Thyroid gland (tissue), 4 donors: Measurements from ENCODE around the gene AJAP1. TPM values are rescaled to one million over a fixed set of nuclear protein-coding genes. Genes with fewer than 3 reads are reported as not detected.

Experiments used
- DNase-seq, 2 donors: peaks; one replicate each; pipeline ENCODE4 v3.0.0-alpha.2; 2019
- H3K27ac ChIP-seq, 3 donors: fragments of 200-600 bp; sonication (generic); 1 replicate in 2 of 3; 2 replicates in 1 of 3; pipeline ENCODE4 v1.5.1; 2016 to 2019; ENCODE audit warnings: mild to moderate bottlenecking in 1 of 3, moderate library complexity in 1 of 3
- H3K27me3 ChIP-seq: fragments of 200-600 bp; sonication (generic); one replicate; pipeline ENCODE4 v1.5.1; 2019
- H3K36me3 ChIP-seq, 2 donors: fragments of 200-600 bp; sonication (generic); one replicate each; pipeline ENCODE4 v1.5.1; 2016 to 2019
- H3K4me1 ChIP-seq, 2 donors: fragments of 200-600 bp; sonication (generic); one replicate each; pipeline ENCODE4 v1.5.1; 2017 to 2019
- H3K4me3 ChIP-seq, 3 donors: fragments of 200-600 bp; sonication (generic); replicated peaks in 1 of 3; 1 replicate in 2 of 3; 2 replicates in 1 of 3; pipeline ENCODE4 v1.5.1; 2016; ENCODE audit warnings: mild to moderate bottlenecking in 1 of 3
- H3K9me3 ChIP-seq: fragments of 200-600 bp; sonication (generic); one replicate; pipeline ENCODE4 v1.5.1; 2017
- CTCF ChIP-seq, 6 experiments: fragments of 200-600 bp in 3 of 6; fragments of 450-650 bp in 3 of 6; sonication (generic) in 3 of 6; IDR thresholded peaks; one replicate each; pipeline ENCODE4 v1.5.1; 2016 to 2019; ENCODE audit warnings: antibody characterized with exemption in 6 of 6, mild to moderate bottlenecking in 2 of 6, inconsistent platforms in 1 of 6, moderate library complexity in 1 of 6
- POLR2A ChIP-seq, 2 donors: fragments of 450-650 bp; IDR thresholded peaks; one replicate each; pipeline ENCODE4 v1.6.1; 2017; ENCODE audit warnings: antibody characterized with exemption in 2 of 2, mild to moderate bottlenecking in 2 of 2, moderate library complexity in 1 of 2
- WGBS, 2 donors: methylation state at CpG; one replicate each; pipeline ENCODE4 v1.1.5; 2017; 5-methylcytosine and 5-hydroxymethylcytosine counted together
- intact Hi-C: fragments of 100-400 bp; cut with DNase I; formaldehyde crosslinking; loops from one replicate; pipeline ENCODE4 v1.15.1; 2023
- total RNA-seq, 4 donors: library from RNA; depleted of rRNA; stranded (reverse); fragments of >200 nt; gene quantifications; one replicate each; pipeline ENCODE4 v1.2.3, GENCODE V29; 2016

Gene AJAP1
- total RNA-seq, 4 donors from 2014 or later: 0.22 to 1.6 (median 0.81) TPM

- Histone ChIP-seq H3K9me3 (no peaks in the 10 kb centered on the region), H3K36me3 (no peaks in the 10 kb centered on the region), H3K27me3 (no peaks in the 10 kb centered on the region), H3K4me3 (no peak overlapping the region), H3K4me1 (peaks cover 0 to 4% of the 10 kb centered on the region in 2 donors), H3K27ac (no peak overlapping the region)
- DNase-seq: no peak
- intact Hi-C loops: no loop called here
- no peak for TF ChIP-seq POLR2A (IDR thresholded peaks at IDR 0.05)
- no peak for TF ChIP-seq CTCF (IDR thresholded peaks at IDR 0.05)
- 89 to 96% methylated on average over 5 to 7 of the region's 7 CpGs for WGBS, 2 donors
Measured at GRCh38 chr1:4628992-4629391, 25.4 kb upstream of the AJAP1 start.

DNA sequence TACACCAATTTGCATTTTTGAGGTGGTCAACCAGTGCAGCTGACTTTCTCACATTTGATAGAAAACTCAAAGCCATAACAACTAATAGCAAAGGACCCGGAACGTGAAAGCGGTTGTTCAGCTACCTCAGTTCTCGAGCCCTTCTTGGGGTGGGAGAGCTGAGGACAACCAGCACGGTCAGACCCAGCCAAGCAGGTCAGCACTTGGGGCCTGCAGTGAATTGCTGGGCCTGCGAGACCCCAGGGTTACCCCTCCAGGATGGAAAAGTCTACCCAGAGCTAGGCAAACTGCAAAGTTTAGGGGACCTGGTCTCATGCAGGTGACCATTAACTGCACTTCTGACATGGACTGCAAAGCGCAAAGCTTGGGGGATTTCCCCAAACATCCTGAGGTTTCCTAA is 23.8 kb upstream of the AJAP1 start:
- intact Hi-C loops: no loop called here
- no peak overlapping the region for H3K27ac ChIP-seq
- H3K9me3 ChIP-seq: no peaks in the 10 kb centered on the region
- no peaks in the 10 kb centered on the region for H3K36me3 ChIP-seq
- peaks cover 0 to 4% of the 10 kb centered on the region in 2 donors for H3K4me1 ChIP-seq
- TF ChIP-seq CTCF (IDR thresholded peaks at IDR 0.05): no peak
- WGBS, 2 donors: 70 to 79% methylated on average over 5 to 7 of the region's 7 CpGs
- no peak for DNase-seq
- H3K27me3 ChIP-seq: no peaks in the 10 kb centered on the region
- no peak overlapping the region for H3K4me3 ChIP-seq

DNA sequence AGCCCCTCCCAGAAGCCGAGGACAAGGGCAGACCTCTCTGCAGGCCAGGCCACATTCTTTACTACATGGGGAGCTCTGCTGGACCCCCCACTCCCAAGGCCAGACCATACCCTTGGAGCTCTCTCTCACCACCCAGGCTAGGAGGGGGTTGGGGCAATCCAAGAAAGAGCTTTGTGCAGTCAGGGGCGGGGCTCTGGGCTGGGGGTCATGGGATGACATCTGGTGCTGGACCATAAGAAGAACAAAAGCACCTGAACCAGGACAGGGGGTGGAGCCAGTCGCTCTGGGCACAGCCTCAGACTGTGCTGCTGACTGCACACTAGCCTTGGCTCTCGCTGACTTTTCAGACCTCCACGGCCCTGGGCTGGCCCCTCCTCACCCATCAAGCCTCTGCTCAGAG is 23.1 kb upstream of the AJAP1 start:
- intact Hi-C loops: no loop called here
- no peak for TF ChIP-seq POLR2A (IDR thresholded peaks at IDR 0.05)
- no peak for TF ChIP-seq CTCF (IDR thresholded peaks at IDR 0.05)
- Histone ChIP-seq H3K27me3 (no peaks in the 10 kb centered on the region), H3K27ac (no peak overlapping the region), H3K36me3 (no peaks in the 10 kb centered on the region), H3K4me1 (peaks cover 0 to 4% of the 10 kb centered on the region in 2 donors), H3K9me3 (no peaks in the 10 kb centered on the region), H3K4me3 (no peak overlapping the region)
- no peak for DNase-seq
- 68 to 87% methylated on average over 5 of the region's 5 CpGs for WGBS, 2 donors

GRCh38 chr1:4633346-4633745 is 21.1 kb upstream of the AJAP1 start:
- H3K4me1 ChIP-seq: no peaks in the 10 kb centered on the region
- H3K27me3 ChIP-seq: no peaks in the 10 kb centered on the region
- no peak overlapping the region for H3K27ac ChIP-seq
- no peaks in the 10 kb centered on the region for H3K36me3 ChIP-seq
- 86 to 90% methylated on average over 8 to 9 of the region's 9 CpGs for WGBS, 2 donors
- DNase-seq: no peak
- H3K4me3 ChIP-seq: no peak overlapping the region
- no peaks in the 10 kb centered on the region for H3K9me3 ChIP-seq
- intact Hi-C loops: no loop called here
- TF ChIP-seq POLR2A (IDR thresholded peaks at IDR 0.05): no peak
- no peak for TF ChIP-seq CTCF (IDR thresholded peaks at IDR 0.05)

GRCh38 chr1:4634156-4634792 is 20.1 kb upstream of the AJAP1 start:
- DNase-seq: no peak
- H3K27ac ChIP-seq: no peak overlapping the region
- H3K27me3 ChIP-seq: no peaks in the 10 kb centered on the region
- TF ChIP-seq POLR2A (IDR thresholded peaks at IDR 0.05): no peak
- TF ChIP-seq CTCF (IDR thresholded peaks at IDR 0.05): no peak
- H3K4me3 ChIP-seq: no peak overlapping the region
- H3K4me1 ChIP-seq: no peaks in the 10 kb centered on the region
- intact Hi-C loops: no loop called here
- no peaks in the 10 kb centered on the region for H3K9me3 ChIP-seq
- H3K36me3 ChIP-seq: no peaks in the 10 kb centered on the region
- WGBS, 2 donors: 74 to 81% methylated on average over 10 to 13 of the region's 14 CpGs
